CD4-positive, alpha-beta memory T cell (primary cell): ENCODE data around the gene TAF4B. TPM values are rescaled to one million over a fixed set of nuclear protein-coding genes. Genes with fewer than 3 reads are reported as not detected.

Source experiments
- CTCF ChIA-PET: fragments of 350-600 bp; sonication (Branson Sonifier 250); formaldehyde crosslinking; loops from one replicate; lab custom pipeline; 2021; ENCODE audit warnings: inconsistent platforms; ENCODE audit not compliant: partially characterized antibody; lab: Charles Lee
- POLR2A ChIA-PET: fragments of 350-600 bp; sonication (Branson Sonifier 250); formaldehyde crosslinking; loops from one replicate; lab custom pipeline; 2021; ENCODE audit not compliant: partially characterized antibody; lab: Charles Lee
- DNase-seq, 5 donors: peaks; one replicate each; pipeline versions ENCODE4 v3.0.0 to v3.0.0-alpha.2; 2020 to 2022; ENCODE audit warnings: mixed read lengths in 1 of 5
- H3K27ac ChIP-seq: one replicate; pipeline ENCODE4 v1.7.0; 2013; ENCODE audit warnings: low read depth, low read length
- H3K27me3 ChIP-seq: 2 replicates; pipeline ENCODE4 v1.7.0; 2013; ENCODE audit warnings: mild to moderate bottlenecking, low read length, moderate library complexity; ENCODE audit not compliant: insufficient read depth
- H3K36me3 ChIP-seq: 2 replicates; pipeline ENCODE4 v1.7.0; 2013; ENCODE audit warnings: mild to moderate bottlenecking, low read length, moderate library complexity; ENCODE audit not compliant: insufficient read depth
- H3K4me1 ChIP-seq: 2 replicates; pipeline ENCODE4 v1.7.0; 2013; ENCODE audit warnings: mild to moderate bottlenecking, low read length, moderate library complexity; ENCODE audit not compliant: insufficient read depth
- H3K4me3 ChIP-seq, 2 donors: one replicate each; pipeline ENCODE4 v1.7.0; 2013; ENCODE audit warnings: low read length in 2 of 2, mild to moderate bottlenecking in 1 of 2
- H3K9me3 ChIP-seq, 2 donors: one replicate each; pipeline ENCODE4 v1.7.0; 2013; ENCODE audit warnings: low read length in 2 of 2, control low read depth in 1 of 2; ENCODE audit not compliant: control insufficient read depth in 1 of 2
- H3K27ac Mint-ChIP-seq, 7 donors: one replicate each; pipeline ENCODE4 v1.8.0; 2020 to 2021; ENCODE audit warnings: mixed read lengths in 7 of 7, mild to moderate bottlenecking in 6 of 7, inconsistent platforms in 3 of 7, moderate library complexity in 3 of 7
- H3K27me3 Mint-ChIP-seq, 2 donors: one replicate each; pipeline ENCODE4 v1.8.0; 2020 to 2021; ENCODE audit warnings: mixed read lengths in 2 of 2
- H3K36me3 Mint-ChIP-seq, 2 donors: one replicate each; pipeline ENCODE4 v1.8.0; 2020 to 2021; ENCODE audit warnings: mixed read lengths in 2 of 2, inconsistent platforms in 1 of 2, mild to moderate bottlenecking in 1 of 2
- H3K4me1 Mint-ChIP-seq, 4 donors: one replicate each; pipeline ENCODE4 v1.8.0; 2020 to 2021; ENCODE audit warnings: mixed read lengths in 4 of 4, mild to moderate bottlenecking in 1 of 4
- H3K4me3 Mint-ChIP-seq, 8 donors: one replicate each; pipeline ENCODE4 v1.8.0; 2020 to 2021; ENCODE audit warnings: mixed read lengths in 8 of 8, mild to moderate bottlenecking in 7 of 8, moderate library complexity in 6 of 8, inconsistent platforms in 3 of 8
- H3K9me3 Mint-ChIP-seq, 8 donors: one replicate each; pipeline ENCODE4 v1.8.0; 2020 to 2021; ENCODE audit warnings: mixed read lengths in 8 of 8, mild to moderate bottlenecking in 5 of 8, inconsistent platforms in 3 of 8, moderate library complexity in 1 of 8
- intact Hi-C: fragments of 100-400 bp; cut with micrococcal nuclease; formaldehyde crosslinking; loops from one replicate; pipeline ENCODE4 v1.15.1; 2023
- polyA plus RNA-seq, 2 donors: library from polyadenylated mRNA; unstranded; fragments of 300-500 nt; fragmentation: Illumina TruSeq; gene quantifications; one replicate each; pipeline ENCODE4 v1.2.3, GENCODE V29; 2021
- total RNA-seq, 2 experiments: library from RNA; stranded (reverse); gene quantifications; one replicate each; pipeline ENCODE4 v1.2.3, GENCODE V29; 2021

The TAF4B gene
- total and polyA plus RNA-seq, 4 experiments from 2014 or later: 4.9 to 8.1 (median 7.0) TPM

DNA sequence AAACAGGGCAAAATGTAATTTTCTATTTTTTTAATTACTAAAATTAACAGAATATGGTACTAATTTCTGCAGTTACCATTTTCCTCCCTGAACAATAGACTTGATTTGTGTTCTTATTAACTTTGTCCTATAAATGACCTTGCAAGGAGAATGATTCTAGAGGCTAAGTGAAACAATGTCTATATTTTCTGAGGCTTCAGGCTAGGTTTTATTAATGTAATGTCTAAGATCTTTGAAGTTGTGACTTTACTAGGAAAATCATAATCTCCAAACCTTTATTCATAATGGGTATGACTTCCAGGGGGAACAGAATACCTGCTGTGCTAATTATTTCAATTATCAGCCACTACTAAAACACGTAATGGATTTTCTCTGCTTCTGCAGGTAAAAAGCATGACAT lies 94.4 kb downstream of the TAF4B start:
- H3K9me3 Mint-ChIP-seq: no peaks in the 10 kb centered on the region
- H3K27ac Mint-ChIP-seq: no peak overlapping the region
- no peaks in the 10 kb centered on the region for H3K4me1 ChIP-seq
- H3K36me3 ChIP-seq: no peaks in the 10 kb centered on the region
- H3K36me3 Mint-ChIP-seq: peaks cover 26 to 49% of the 10 kb centered on the region in 2 donors
- no peak overlapping the region for H3K27ac ChIP-seq
- intact Hi-C loops: no loop called here
- H3K9me3 ChIP-seq: no peaks in the 10 kb centered on the region
- H3K27me3 Mint-ChIP-seq: no peaks in the 10 kb centered on the region
- H3K4me1 Mint-ChIP-seq: peaks cover 0 to 2% (median 0%) of the 10 kb centered on the region in 4 donors
- H3K4me3 Mint-ChIP-seq: no peak overlapping the region
- ChIA-PET CTCF (interaction anchor here (1.8 kb wide), 1 partner anchor 15 kb away, joined by 5 read pairs; no protein-coding TSS in a partner anchor), POLR2A (no interaction called here)
- no peak for DNase-seq
- no peak overlapping the region for H3K4me3 ChIP-seq
- H3K27me3 ChIP-seq: no peaks in the 10 kb centered on the region

GRCh38 chr18:26322890-26323653 lies 96.8 kb downstream of the TAF4B start:
- Histone ChIP-seq H3K4me1 (no peaks in the 10 kb centered on the region), H3K36me3 (no peaks in the 10 kb centered on the region), H3K9me3 (no peaks in the 10 kb centered on the region), H3K27ac (no peak overlapping the region), H3K27me3 (no peaks in the 10 kb centered on the region), H3K4me3 (no peak overlapping the region)
- Mint-ChIP-seq H3K9me3 (no peaks in the 10 kb centered on the region), H3K36me3 (peaks cover 31 to 46% of the 10 kb centered on the region in 2 donors), H3K4me3 (no peak overlapping the region), H3K27me3 (no peaks in the 10 kb centered on the region), H3K27ac (no peak overlapping the region), H3K4me1 (peaks cover 0 to 2% (median 0%) of the 10 kb centered on the region in 4 donors)
- intact Hi-C loops: no loop called here
- CTCF ChIA-PET: interaction anchor here (1.0 kb wide), 1 partner anchor 10 kb away, joined by 3 read pairs; no protein-coding TSS in a partner anchor
- DNase-seq: no peak
- POLR2A ChIA-PET: no interaction called here

DNA sequence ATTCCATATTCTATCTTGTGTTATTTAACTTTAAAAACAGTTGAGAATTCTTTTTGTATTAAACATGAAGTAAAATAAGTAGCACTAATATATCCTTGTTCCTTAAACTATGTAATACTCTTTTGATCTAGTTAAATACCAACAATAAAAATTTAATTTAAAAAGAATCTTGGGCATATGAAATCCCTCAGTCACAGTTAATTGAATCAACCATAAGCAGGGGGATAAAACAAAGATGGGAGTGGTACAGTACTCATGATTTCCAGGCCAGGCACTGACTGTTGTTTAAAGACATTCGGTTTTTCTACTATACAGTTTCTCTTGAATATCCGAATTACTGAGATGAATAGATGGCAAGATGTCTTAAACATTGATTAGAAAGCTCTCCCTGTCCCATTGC lies 99.5 kb downstream of the TAF4B start:
- Histone ChIP-seq H3K27ac (no peak overlapping the region), H3K27me3 (no peaks in the 10 kb centered on the region), H3K4me1 (no peaks in the 10 kb centered on the region), H3K9me3 (no peaks in the 10 kb centered on the region), H3K36me3 (no peaks in the 10 kb centered on the region), H3K4me3 (no peak overlapping the region)
- DNase-seq: no peak
- intact Hi-C loops: no loop called here
- Mint-ChIP-seq H3K9me3 (no peaks in the 10 kb centered on the region), H3K4me3 (no peak overlapping the region), H3K4me1 (peaks cover 0 to 2% (median 0%) of the 10 kb centered on the region in 4 donors), H3K27ac (no peak overlapping the region), H3K36me3 (peaks cover 27 to 36% of the 10 kb centered on the region in 2 donors), H3K27me3 (no peaks in the 10 kb centered on the region)
- POLR2A ChIA-PET: no interaction called here
- CTCF ChIA-PET: no interaction called here

DNA sequence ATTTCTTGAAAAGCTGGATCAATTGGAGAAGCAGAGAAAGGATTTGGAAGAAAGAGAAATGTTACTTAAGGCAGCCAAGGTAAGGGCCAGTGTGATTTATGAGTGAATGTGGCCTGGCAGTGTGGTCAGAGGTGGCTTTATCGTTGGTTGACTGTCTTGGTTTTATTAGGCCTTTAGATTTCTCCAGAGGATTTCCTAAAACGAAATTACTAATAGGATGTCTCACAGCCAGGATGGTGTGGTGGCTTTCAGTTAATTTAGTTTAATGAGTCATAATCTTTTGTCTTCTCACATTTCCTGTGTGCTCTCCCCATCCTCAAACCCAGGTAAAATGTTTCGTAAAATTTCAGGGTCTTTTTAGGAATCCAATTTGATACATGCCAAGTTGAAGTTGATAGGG lies 100.8 kb downstream of the TAF4B start:
- H3K27ac ChIP-seq: no peak overlapping the region
- no peaks in the 10 kb centered on the region for H3K27me3 ChIP-seq
- ChIA-PET POLR2A (no interaction called here), CTCF (no interaction called here)
- H3K36me3 Mint-ChIP-seq: peaks cover 22 to 23% of the 10 kb centered on the region in 2 donors
- no peak overlapping the region for H3K27ac Mint-ChIP-seq
- intact Hi-C loops: no loop called here
- H3K36me3 ChIP-seq: no peaks in the 10 kb centered on the region
- DNase-seq: no peak
- no peaks in the 10 kb centered on the region for H3K27me3 Mint-ChIP-seq
- H3K4me1 Mint-ChIP-seq: peaks cover 0 to 2% (median 0%) of the 10 kb centered on the region in 4 donors
- no peaks in the 10 kb centered on the region for H3K9me3 Mint-ChIP-seq
- no peak overlapping the region for H3K4me3 ChIP-seq
- H3K4me1 ChIP-seq: no peaks in the 10 kb centered on the region
- H3K4me3 Mint-ChIP-seq: no peak overlapping the region
- H3K9me3 ChIP-seq: no peaks in the 10 kb centered on the region

- no peak overlapping the region for H3K27ac ChIP-seq
- no peaks in the 10 kb centered on the region for H3K4me1 ChIP-seq
- no peaks in the 10 kb centered on the region for H3K36me3 ChIP-seq
- Mint-ChIP-seq H3K4me1 (no peaks in the 10 kb centered on the region), H3K27ac (peak overlapping the region in 1 of 7 donors; percentile 62), H3K9me3 (no peaks in the 10 kb centered on the region), H3K36me3 (peaks cover 5 to 10% of the 10 kb centered on the region in 2 donors), H3K27me3 (no peaks in the 10 kb centered on the region), H3K4me3 (no peak overlapping the region)
- no peaks in the 10 kb centered on the region for H3K9me3 ChIP-seq
- ChIA-PET POLR2A (no interaction called here), CTCF (interaction anchor here (1.0 kb wide), 1 partner anchor 9 kb away, joined by 3 read pairs; no protein-coding TSS in a partner anchor)
- no peak for DNase-seq
- intact Hi-C loops: no loop called here
- no peak overlapping the region for H3K4me3 ChIP-seq
- no peaks in the 10 kb centered on the region for H3K27me3 ChIP-seq
Observed at GRCh38 chr18:26332991-26333390, 106.7 kb downstream of the TAF4B start.

DNA sequence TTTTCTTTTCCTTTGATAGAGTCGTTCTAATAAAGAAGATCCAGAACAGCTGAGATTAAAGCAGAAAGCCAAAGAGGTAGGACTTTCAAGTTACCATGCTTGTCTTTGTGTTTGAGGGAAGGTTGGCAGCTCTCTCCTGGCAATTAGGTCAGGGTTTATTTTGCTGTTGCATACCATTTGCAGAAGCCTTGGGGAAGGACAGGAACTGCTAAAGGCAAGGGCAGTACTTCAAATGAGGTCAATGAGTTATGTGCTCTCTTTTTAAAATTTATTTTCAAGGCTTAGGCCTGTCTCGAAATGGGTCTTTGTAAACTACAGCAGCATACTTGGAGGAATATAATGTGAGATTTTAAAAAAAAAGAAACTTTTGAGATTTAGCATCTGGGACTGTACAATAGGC lies 108.9 kb downstream of the TAF4B start:
- Mint-ChIP-seq H3K4me1 (no peaks in the 10 kb centered on the region), H3K27ac (no peak overlapping the region)
- POLR2A ChIA-PET: no interaction called here

DNA sequence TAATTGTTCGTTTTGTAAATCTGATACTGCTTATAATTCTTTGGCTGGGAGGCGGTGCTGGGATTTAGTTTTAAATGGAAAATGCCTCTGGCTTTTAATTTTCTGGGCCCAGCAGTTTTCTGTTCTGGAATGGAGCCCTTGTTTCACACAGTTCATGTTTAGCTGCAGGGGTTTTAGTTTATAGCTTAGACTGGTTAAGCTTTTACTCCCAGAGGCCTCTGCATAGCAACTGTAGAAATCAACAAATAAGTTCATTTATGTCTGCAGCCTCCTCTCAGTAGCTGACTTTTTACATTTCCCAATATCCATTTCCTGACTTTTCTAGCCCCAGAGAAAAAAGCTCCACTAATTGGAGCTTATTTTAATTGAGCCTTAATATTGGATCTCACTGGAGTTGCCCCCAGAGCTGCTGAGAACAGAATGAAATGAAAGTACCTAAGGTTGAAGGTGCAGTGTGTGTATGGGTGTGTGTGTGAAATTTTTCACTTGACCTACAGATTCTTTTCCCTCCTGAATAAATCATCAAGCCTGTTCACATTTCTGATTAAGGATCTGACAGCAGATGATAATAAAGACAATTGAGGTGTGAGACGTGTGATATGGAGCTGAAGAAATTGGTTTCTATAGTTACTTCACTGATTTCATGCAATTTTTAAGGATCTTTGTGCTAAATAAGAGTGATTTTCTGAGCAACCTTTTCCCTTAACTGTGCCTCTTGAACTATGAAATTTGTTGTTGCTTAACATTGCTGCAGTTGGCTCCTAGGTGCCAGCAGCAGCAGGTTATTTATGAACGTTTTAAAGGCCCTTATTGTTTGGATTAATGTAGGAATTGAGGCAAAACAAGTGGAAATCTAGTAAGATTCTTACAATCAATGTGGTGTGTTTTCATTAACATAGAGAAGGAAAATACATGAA lies 109.6 kb downstream of the TAF4B start:
- Histone ChIP-seq H3K27me3 (no peaks in the 10 kb centered on the region), H3K9me3 (no peaks in the 10 kb centered on the region), H3K4me3 (no peak overlapping the region), H3K4me1 (no peaks in the 10 kb centered on the region), H3K36me3 (no peaks in the 10 kb centered on the region), H3K27ac (no peak overlapping the region)
- peaks cover 11 to 20% of the 10 kb centered on the region in 2 donors for H3K36me3 Mint-ChIP-seq
- H3K4me3 Mint-ChIP-seq: no peak overlapping the region
- ChIA-PET CTCF (interaction anchor here (0.8 kb wide), 1 partner anchor 14 kb away, joined by 5 read pairs; no protein-coding TSS in a partner anchor), POLR2A (no interaction called here)
- intact Hi-C loops: no loop called here
- no peak for DNase-seq
- H3K27ac Mint-ChIP-seq: peak overlapping the region in 4 of 7 donors; percentile 3 to 48 (median 16)
- H3K9me3 Mint-ChIP-seq: no peaks in the 10 kb centered on the region
- H3K27me3 Mint-ChIP-seq: no peaks in the 10 kb centered on the region
- H3K4me1 Mint-ChIP-seq: no peaks in the 10 kb centered on the region

More for the DNA sequence above, 108.9 kb downstream of the TAF4B start:
- H3K4me3 Mint-ChIP-seq: no peak overlapping the region
- no peak for DNase-seq
- H3K9me3 Mint-ChIP-seq: no peaks in the 10 kb centered on the region
- H3K27me3 Mint-ChIP-seq: no peaks in the 10 kb centered on the region
- Histone ChIP-seq H3K27me3 (no peaks in the 10 kb centered on the region), H3K36me3 (no peaks in the 10 kb centered on the region), H3K27ac (no peak overlapping the region), H3K9me3 (no peaks in the 10 kb centered on the region), H3K4me1 (no peaks in the 10 kb centered on the region), H3K4me3 (no peak overlapping the region)
- peaks cover 7 to 18% of the 10 kb centered on the region in 2 donors for H3K36me3 Mint-ChIP-seq
- intact Hi-C loops: no loop called here
- CTCF ChIA-PET: no interaction called here
